GM18951 (cell line): ENCODE results near the gene DSTYK.

Experiments
- POLR2A ChIP-seq: IDR thresholded peaks from 4 replicates; pipeline ENCODE4 v1.6.1; 2011; ENCODE audit warnings: mild to moderate bottlenecking; ENCODE audit not compliant: insufficient read length, insufficient read depth; ENCODE audit errors: extremely low read depth
- in situ Hi-C: fragments of 300-500 bp; cut with MboI; formaldehyde crosslinking; loops from one replicate; pipeline ENCODE4 v1.12.0; 2022; ENCODE audit warnings: low sequenced_read_pairs, mixed read lengths, inconsistent platforms; ENCODE audit not compliant: unreplicated experiment

The DSTYK gene

DNA sequence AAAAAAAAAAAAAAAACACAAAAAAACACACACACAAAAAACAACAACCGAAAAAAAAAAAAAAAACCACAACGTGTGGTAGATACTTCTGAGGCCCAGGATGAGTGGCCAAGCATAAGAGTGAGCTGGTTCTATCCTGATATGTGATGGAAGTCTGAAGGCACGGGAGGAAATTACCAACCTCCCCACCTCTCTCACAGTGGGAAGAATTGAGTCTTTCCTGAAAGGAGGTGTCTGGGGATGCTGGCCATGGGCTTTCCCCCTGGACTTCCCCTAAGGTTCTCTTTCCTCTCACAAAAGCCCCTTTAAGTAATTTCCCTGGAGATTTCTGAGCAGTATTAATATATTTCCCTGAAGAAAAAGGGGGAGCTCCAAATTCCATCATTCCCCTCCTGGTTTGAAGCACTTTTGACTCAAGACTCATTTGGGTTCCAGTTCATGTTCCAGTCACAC lies 21.5 kb upstream of the DSTYK start:
- TF ChIP-seq POLR2A = no peak
- in situ Hi-C loops = no loop called here

DNA sequence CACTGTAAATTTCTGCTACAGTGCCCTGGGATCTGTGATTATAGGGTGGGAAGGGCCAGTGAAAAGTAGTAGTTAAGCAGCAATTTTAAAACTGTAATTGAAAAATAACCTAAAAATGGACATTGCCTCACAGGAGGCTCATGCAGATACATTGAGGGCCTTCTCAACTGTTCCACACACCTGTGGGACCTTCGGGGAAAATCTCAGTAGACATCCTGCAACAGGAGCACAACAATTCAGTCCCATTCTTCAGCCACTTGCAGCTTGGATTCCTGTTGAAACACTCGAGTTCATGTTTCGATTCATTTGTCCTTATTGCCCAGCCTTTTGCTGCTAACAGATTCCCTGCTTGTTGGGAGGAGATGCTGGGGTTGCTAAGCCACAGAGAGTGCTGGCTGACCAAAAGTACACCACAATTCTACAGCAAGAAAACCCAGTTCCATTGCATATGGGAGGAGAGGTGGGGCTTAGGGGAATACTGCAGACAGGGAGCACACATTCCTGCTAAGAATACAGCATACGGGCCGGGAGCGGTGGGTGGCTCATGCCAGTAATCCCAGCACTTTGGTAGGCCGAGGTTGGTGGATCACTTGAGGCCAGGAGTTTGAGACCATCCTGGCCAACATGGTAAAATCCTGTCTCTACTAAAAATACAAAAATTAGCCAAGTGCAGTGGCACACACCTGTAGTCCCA lies 20.8 kb upstream of the DSTYK start:
- in situ Hi-C loops = no loop called here
- no peak for TF ChIP-seq POLR2A

DNA sequence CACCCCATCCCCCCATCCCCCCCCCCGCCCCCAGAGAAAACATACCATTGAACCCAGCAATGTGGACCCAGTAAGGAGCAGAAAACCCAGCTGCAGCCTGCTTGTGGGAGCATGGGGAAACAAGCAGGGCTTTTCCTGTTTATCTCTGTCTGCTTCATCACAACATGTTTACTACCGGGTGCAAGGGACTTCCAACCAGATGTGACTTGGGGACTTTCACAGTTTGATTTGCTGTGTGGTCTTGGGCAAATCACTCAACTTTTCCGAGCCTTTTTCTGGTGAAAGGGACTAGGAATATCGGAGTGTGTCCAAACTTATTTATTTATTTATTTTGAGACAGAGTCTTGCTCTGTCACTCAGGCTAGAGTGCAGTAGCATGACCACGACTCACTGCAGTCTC lies 19.5 kb upstream of the DSTYK start:
- no peak for TF ChIP-seq POLR2A

DNA sequence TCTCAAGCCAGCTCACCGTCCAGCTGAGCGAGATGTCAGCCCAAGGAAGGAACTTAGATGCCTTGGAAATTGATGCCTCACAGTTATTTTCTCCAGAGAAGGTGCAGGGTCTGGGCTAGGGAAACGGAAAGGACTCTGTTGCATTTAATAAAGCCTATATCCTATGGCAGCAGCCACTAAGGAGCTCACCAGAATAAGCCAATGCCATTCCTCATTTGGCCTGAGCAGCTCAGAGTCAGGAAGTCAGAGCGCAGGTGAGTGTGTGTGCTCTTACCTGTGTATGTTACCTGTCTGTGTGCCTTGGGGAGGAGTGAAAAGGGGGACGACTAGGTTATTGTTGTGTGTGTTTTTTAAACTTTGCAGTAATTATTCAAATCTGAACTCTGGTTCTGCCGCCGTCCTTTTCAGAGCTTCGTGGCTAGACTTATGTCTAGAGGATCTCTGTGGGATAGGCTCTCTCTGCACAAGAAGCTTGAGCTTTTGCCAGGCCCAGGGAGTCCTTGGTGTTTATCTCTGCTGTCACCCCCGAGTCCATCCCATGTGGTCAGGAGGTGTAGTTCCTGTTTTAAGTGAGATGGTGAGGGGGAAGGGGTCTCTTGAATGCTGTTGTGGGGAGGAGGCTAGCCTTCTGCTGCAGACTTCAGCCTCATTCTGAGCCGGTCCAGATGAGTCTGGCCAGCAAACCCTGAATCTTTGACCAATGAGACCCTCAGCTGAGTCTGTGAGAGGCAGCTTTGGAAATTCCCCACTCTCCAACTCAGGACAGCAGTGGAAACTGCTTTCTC lies 18.6 kb upstream of the DSTYK start:
- no peak for TF ChIP-seq POLR2A
- in situ Hi-C loops = no loop called here

More for the DNA sequence above, 19.5 kb upstream of the DSTYK start:
- in situ Hi-C loops = no loop called here

DNA sequence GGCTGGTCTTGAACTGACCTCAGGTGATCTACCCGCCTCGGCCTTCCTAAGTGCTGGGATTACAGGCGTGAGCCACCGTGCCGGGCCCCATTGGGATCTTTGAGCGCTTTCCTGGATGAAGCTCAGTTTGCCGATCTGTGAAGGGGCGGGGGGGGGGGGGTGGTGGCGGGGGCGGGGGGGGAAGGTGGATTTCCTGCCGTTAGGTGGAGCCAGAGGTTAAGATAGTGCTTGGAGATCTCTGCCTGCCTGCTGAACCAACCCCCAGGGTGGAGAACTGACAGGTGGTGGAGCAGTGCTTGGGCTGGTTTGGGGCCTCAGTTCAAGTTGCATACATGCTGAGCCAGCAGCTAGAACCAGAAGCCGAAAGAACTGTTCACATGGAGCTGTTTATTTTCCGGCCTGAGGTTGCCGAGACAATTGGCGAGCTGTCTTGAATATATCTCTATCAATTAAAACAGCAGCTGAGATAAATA lies 17.9 kb upstream of the DSTYK start:
- TF ChIP-seq POLR2A = no peak
- in situ Hi-C loops = no loop called here

DNA sequence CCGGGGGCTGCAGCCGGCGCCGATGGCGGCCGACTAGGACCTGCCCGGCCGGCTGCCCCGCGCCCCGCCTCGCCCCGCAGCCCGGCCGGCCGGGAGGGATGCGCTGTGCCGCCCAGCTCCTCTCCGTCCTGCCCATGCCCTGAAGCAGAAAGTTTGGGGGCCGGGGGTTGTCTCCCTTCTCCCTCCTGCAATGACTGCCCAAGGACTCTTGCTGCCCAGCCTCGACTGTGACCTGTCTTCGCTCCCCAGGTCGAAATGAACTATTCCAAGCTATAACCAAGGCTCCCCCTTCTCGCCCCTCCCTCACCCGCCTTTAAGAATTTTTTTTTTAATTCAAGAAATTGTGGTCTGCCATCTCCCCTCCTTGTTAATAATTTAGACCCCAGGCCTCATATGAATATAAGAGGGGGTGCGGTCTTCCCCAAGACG lies 16.6 kb upstream of the DSTYK start:
- in situ Hi-C loops = no loop called here
- no peak for TF ChIP-seq POLR2A

DNA sequence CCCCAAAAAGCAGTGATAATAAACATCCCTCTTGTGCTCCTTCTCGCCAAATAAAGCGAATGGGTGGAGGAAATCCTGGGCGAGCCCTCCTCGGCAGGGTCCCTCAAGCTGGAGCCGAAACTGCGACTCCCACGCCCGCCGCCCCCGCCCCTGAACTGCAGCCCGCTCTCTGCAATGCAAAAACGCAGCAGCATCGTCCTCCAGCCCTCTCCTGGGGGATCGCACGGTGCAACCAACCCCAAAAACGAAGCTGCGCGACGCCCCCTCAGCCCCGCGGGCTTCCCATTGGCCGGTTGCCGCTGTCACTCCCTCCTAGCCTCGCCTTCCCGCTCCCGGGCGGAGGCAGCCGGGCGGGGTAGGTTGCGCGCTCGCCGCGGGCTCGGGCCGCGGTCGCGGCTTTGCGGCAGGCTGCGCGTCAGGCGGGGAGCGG lies 16.1 kb upstream of the DSTYK start, which contains the start of gene TMCC2:
TMCC2 (plus strand) TSS at position 363 of the 430 bp plus-strand sequence. CDS start 619 bp downstream, outside the sequence.
- TF ChIP-seq POLR2A = no peak

DNA sequence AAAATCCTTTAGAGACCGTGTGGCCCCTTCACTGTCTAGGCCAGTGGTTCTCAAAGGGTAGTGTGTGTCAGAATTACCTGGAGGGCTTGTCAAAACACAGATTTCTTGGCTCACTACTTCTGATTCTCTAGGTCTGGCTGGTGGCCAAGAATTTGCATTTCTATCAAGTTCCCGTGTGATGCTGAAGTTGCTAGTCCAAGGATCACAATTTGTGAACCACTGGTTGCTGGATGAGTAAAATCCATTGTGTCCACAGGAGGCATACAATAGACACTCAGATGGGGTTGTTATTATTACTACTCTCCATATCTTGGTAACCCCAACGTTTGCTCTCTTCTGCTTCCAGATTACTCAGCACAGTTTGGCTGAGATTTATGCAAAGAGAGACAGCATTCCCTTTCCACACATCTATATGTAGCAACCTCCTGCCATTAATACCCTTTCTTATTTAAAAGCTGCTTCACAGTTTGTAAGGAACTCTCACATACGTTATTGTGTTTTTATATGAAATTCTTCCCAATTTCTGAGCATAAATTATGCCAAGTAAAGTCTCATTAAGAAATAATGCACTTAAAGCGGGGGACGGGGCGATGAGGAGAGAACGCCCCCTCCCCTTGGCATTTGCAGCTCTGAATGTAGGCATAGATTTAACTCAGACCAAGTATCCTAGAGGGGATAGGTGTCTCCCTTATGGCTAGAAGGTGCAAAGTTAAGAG lies 15.5 kb upstream of the DSTYK start:
- in situ Hi-C loops = no loop called here
- no peak for TF ChIP-seq POLR2A

More for the DNA sequence above, 16.1 kb upstream of the DSTYK start, which contains the start of gene TMCC2:
- in situ Hi-C loops = no loop called here

DNA sequence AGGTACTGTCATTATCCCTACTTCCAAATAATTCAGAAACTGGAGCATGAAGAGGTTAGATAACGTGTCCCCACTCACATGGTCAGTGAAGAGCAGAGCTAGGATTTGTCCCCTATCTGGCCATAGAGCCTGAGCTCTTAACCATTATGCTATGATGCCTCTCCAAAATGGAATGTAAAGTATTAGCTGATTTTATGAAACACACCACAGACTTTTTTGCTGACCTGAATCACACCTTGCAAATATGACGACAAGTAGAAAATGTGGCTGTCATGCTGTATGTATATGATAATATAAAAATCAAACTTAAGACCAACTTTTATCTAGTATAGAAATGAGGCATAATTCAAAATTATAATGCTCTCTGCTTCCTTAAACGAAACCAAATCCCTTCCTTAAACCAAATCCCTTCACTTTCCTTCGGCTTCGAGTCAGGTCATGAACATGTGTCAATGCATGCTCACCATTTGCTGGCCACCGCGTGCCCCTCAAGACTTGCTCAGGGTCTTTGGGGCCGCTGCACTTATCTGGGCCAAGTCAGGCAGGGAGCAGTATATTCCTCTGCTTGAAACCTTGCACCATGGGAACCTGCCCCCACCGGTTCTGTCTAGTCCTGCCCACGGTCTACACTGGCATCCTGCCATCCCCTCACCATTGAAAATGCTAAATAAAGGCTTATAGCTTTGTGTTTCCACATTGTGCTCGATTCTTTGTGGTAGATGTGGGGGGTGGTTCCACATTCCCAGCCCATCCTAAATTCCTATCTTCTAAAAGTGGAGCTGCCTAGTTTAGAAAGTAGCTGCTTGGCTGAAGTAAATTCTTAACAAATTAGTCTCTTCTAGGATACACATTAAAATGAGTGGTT lies 14.6 kb upstream of the DSTYK start:
- no peak for TF ChIP-seq POLR2A
- in situ Hi-C loops = no loop called here

DNA sequence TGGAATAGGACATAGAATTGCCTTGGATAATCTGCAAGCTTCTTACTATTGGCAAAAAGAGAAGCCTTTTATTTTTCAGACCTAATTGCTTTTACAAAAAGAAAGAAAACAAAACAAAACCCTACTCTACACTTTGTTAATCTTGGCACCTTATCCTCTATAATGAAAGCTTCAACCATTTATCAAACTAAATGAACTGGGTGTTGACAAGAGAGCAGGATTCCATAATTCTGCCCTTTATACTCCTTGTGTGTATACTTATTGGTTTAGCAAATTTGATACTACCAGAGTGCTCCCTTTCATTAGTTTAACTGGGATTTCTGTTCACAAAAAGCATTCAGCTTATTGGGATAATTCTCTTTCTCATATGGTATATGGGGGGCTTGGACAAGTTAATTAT lies 13.2 kb upstream of the DSTYK start:
- TF ChIP-seq POLR2A = no peak
- in situ Hi-C loops = no loop called here

DNA sequence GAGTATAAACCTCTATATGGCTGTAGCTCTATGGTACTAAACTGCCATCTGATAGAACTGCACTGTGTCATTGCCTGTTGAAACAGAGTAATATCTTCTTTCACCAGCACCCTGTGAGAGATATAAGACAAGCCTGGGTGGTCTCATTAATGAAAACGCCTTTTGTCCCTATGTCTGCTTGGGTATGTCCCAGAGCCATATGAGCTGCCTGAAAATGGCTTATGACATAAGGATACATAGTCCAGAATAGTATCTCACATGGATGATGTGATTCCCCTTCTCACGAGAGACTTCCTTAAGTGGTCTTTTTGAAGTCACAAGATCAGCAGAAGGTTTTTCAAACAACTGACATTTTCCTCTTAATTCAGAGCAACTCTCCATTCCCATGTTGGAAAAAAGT lies 8.9 kb upstream of the DSTYK start:
- TF ChIP-seq POLR2A = no peak
- in situ Hi-C loops = no loop called here

DNA sequence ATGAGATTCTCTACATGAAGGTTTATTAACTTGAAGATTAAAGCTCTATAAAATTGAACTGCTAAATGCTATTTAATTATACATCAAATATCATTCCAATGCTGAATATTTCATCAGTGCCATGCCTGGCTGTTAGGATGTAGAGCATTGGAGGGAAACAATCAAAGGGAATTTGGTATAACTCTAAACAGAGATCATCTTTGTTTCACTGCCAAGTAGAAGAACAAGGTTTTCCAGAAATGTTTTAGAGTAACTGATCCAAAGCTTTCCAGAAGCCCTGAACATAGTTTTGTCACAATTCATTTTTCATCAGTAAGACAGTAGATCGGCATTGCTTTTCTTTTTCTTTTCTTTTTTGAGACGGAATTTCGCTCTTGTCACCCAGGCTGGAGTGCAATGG lies 5.9 kb upstream of the DSTYK start:
- no peak for TF ChIP-seq POLR2A
- in situ Hi-C loops = no loop called here
